Panc1 (cell line): Measurements from ENCODE around the gene GLT8D2.

Experiments
- POLR2AphosphoS5 ChIP-seq: IDR thresholded peaks from 2 replicates; pipeline ENCODE4 v1.6.1; 2012; ENCODE audit warnings: mild to moderate bottlenecking, low read depth, low read length, moderate library complexity
- SIN3A ChIP-seq: IDR thresholded peaks from 2 replicates; pipeline ENCODE4 v1.6.1; 2012; ENCODE audit warnings: low read depth, mild to moderate bottlenecking, low read length, moderate library complexity, borderline replicate concordance; ENCODE audit not compliant: insufficient read depth
- TF ChIP-seq, protein P1 (sequence below): fragments of 450-650 bp; IDR thresholded peaks from 2 replicates; pipeline ENCODE4 v1.5.1; 2017; ENCODE audit warnings: mild to moderate bottlenecking
- TF ChIP-seq, protein P2 (sequence below), 2 experiments: IDR thresholded peaks; 2 replicates each; pipeline ENCODE4 v1.6.1; 2011 to 2012; ENCODE audit warnings: low read depth in 2 of 2, control low read depth in 1 of 2, low read length in 1 of 2, mild to moderate bottlenecking in 1 of 2, moderate library complexity in 1 of 2; ENCODE audit not compliant: insufficient read depth in 1 of 2

DNA sequence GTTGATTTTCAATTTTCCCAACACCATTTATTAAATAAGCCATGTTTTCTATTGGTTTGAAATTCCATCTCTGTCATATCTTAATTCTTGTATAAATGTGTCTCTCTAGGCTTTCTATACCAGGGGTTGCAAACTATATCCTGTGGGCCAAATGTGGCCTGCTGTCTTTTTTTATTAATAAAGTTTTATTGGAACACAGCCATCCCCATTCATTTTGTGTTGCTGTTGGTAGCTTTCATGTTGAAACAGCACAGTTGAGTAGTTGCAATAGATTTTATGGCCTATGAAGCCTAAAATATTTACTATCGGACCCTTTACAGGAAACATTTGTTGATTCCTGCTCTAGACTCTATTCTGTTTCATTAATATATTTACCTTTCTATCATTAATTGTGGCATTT lies 23.7 kb upstream of the GLT8D2 start:
- TF ChIP-seq, protein P1, sequence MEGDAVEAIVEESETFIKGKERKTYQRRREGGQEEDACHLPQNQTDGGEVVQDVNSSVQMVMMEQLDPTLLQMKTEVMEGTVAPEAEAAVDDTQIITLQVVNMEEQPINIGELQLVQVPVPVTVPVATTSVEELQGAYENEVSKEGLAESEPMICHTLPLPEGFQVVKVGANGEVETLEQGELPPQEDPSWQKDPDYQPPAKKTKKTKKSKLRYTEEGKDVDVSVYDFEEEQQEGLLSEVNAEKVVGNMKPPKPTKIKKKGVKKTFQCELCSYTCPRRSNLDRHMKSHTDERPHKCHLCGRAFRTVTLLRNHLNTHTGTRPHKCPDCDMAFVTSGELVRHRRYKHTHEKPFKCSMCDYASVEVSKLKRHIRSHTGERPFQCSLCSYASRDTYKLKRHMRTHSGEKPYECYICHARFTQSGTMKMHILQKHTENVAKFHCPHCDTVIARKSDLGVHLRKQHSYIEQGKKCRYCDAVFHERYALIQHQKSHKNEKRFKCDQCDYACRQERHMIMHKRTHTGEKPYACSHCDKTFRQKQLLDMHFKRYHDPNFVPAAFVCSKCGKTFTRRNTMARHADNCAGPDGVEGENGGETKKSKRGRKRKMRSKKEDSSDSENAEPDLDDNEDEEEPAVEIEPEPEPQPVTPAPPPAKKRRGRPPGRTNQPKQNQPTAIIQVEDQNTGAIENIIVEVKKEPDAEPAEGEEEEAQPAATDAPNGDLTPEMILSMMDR = no peak
- TF ChIP-seq POLR2AphosphoS5 = no peak
- TF ChIP-seq, protein P2, sequence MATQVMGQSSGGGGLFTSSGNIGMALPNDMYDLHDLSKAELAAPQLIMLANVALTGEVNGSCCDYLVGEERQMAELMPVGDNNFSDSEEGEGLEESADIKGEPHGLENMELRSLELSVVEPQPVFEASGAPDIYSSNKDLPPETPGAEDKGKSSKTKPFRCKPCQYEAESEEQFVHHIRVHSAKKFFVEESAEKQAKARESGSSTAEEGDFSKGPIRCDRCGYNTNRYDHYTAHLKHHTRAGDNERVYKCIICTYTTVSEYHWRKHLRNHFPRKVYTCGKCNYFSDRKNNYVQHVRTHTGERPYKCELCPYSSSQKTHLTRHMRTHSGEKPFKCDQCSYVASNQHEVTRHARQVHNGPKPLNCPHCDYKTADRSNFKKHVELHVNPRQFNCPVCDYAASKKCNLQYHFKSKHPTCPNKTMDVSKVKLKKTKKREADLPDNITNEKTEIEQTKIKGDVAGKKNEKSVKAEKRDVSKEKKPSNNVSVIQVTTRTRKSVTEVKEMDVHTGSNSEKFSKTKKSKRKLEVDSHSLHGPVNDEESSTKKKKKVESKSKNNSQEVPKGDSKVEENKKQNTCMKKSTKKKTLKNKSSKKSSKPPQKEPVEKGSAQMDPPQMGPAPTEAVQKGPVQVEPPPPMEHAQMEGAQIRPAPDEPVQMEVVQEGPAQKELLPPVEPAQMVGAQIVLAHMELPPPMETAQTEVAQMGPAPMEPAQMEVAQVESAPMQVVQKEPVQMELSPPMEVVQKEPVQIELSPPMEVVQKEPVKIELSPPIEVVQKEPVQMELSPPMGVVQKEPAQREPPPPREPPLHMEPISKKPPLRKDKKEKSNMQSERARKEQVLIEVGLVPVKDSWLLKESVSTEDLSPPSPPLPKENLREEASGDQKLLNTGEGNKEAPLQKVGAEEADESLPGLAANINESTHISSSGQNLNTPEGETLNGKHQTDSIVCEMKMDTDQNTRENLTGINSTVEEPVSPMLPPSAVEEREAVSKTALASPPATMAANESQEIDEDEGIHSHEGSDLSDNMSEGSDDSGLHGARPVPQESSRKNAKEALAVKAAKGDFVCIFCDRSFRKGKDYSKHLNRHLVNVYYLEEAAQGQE (IDR thresholded peaks at IDR 0.05; ENCODE audit: insufficient read depth in 1 of 2, low read depth in 2 of 2, low read length in 1 of 2) = no peak
- TF ChIP-seq SIN3A = no peak
